ENCODE results near the gene ARHGAP26.

GRCh38 chr5:143008809-143009521 lies 238.8 kb downstream of the ARHGAP26 start:
- TF ChIP-seq POLR2A (IDR thresholded peaks at IDR 0.05): no peak
- no peak for TF ChIP-seq CTCF (IDR thresholded peaks at IDR 0.05)
